Neural cell (in vitro differentiated cells): Measurements from ENCODE around the gene RMI2. TPM values are rescaled to one million over a fixed set of nuclear protein-coding genes. Genes with fewer than 3 reads are reported as not detected.

Experiments used
- H2AFZ ChIP-seq: fragments of 200-600, 300-800 bp; sonication (generic), shearing (Covaris generic); 2 replicates; pipeline ENCODE4 v1.6.0; 2014; ENCODE audit warnings: low read depth, mild to moderate bottlenecking, antibody characterized with exemption, low read length, moderate library complexity
- H3F3A ChIP-seq: fragments of 200-600 bp; shearing (Covaris generic); 2 replicates; pipeline ENCODE4 v1.6.1; 2016; ENCODE audit warnings: mild to moderate bottlenecking, moderate library complexity, mixed read lengths, antibody characterized with exemption, low read length; ENCODE audit not compliant: insufficient read depth, poor library complexity, severe bottlenecking
- H3K27ac ChIP-seq: fragments of 200-600, 300-800 bp; sonication (generic), shearing (Covaris generic); 2 replicates; pipeline ENCODE4 v1.5.1; 2014; ENCODE audit warnings: mild to moderate bottlenecking, low read length, moderate library complexity
- H3K27me3 ChIP-seq: fragments of 300-800, 200-600 bp; sonication (generic), shearing (Covaris generic); 2 replicates; pipeline ENCODE4 v1.6.0; 2014; ENCODE audit warnings: mild to moderate bottlenecking, low read depth, low read length, moderate library complexity; ENCODE audit not compliant: insufficient read depth
- H3K36me3 ChIP-seq: fragments of 300-800, 200-600 bp; sonication (generic), shearing (Covaris generic); 2 replicates; pipeline ENCODE4 v1.5.1; 2014; ENCODE audit warnings: mild to moderate bottlenecking, antibody characterized with exemption, low read length, moderate library complexity; ENCODE audit not compliant: insufficient read depth
- H3K4me2 ChIP-seq: fragments of 300-800, 200-600 bp; sonication (generic), shearing (Covaris generic); 2 replicates; pipeline ENCODE4 v1.6.0; 2014; ENCODE audit warnings: mild to moderate bottlenecking, low read length
- H3K4me3 ChIP-seq: fragments of 300-800, 200-600 bp; sonication (generic), shearing (Covaris generic); 2 replicates; pipeline ENCODE4 v1.5.1; 2014; ENCODE audit warnings: mild to moderate bottlenecking, low read length, moderate library complexity
- H3K79me2 ChIP-seq: fragments of 200-600 bp; shearing (Covaris generic); replicated peaks from 2 replicates; pipeline ENCODE4 v1.6.0; 2014; ENCODE audit warnings: mild to moderate bottlenecking, low read length, moderate library complexity; ENCODE audit not compliant: insufficient read depth
- H3K9ac ChIP-seq: fragments of 300-800, 200-600 bp; sonication (generic), shearing (Covaris generic); 2 replicates; pipeline ENCODE4 v1.6.1; 2016; ENCODE audit warnings: mild to moderate bottlenecking, low read length, mixed read lengths
- H3K9me2 ChIP-seq: fragments of 200-600 bp; shearing (Covaris generic); 2 replicates; pipeline ENCODE4 v1.6.1; 2016; ENCODE audit warnings: mild to moderate bottlenecking, low read length, mixed read lengths; ENCODE audit not compliant: insufficient read depth
- H3K9me3 ChIP-seq: fragments of 200-600, 300-800 bp; sonication (generic), shearing (Covaris generic); 2 replicates; pipeline ENCODE4 v1.6.1; 2016; ENCODE audit warnings: mild to moderate bottlenecking, mixed run types, low read length, moderate library complexity, mixed read lengths
- H4K20me1 ChIP-seq: fragments of 200-600 bp; shearing (Covaris generic); 2 replicates; pipeline ENCODE4 v1.6.1; 2016; ENCODE audit warnings: mild to moderate bottlenecking, mixed run types; ENCODE audit not compliant: insufficient read depth
- EP300 ChIP-seq: fragments of 450-650 bp; conservative IDR thresholded peaks from 2 replicates; pipeline ENCODE4 v1.6.1; 2014; ENCODE audit warnings: antibody characterized with exemption, mild to moderate bottlenecking, moderate library complexity; ENCODE audit not compliant: poor library complexity, severe bottlenecking
- EZH2 ChIP-seq: fragments of 200-600, 300-800 bp; shearing (Covaris generic), sonication (generic); IDR thresholded peaks from 2 replicates; pipeline ENCODE4 v1.6.1; 2014; ENCODE audit warnings: antibody characterized with exemption, low read length, borderline replicate concordance, mild to moderate bottlenecking; ENCODE audit not compliant: insufficient read depth, poor library complexity, severe bottlenecking
- MXI1 ChIP-seq: fragments of 450-650 bp; conservative IDR thresholded peaks from 2 replicates; pipeline ENCODE4 v1.6.1; 2014; ENCODE audit warnings: antibody characterized with exemption, mild to moderate bottlenecking; ENCODE audit not compliant: poor library complexity, severe bottlenecking
- POLR2AphosphoS5 ChIP-seq: IDR thresholded peaks from 2 replicates; pipeline ENCODE4 v1.6.1; 2012
- RAD21 ChIP-seq: fragments of 450-650 bp; conservative IDR thresholded peaks from 2 replicates; pipeline ENCODE4 v1.6.1; 2014; ENCODE audit warnings: antibody characterized with exemption, mild to moderate bottlenecking, moderate library complexity
- SMC3 ChIP-seq: fragments of 450-650 bp; conservative IDR thresholded peaks from 2 replicates; pipeline ENCODE4 v1.6.1; 2014; ENCODE audit warnings: antibody characterized with exemption, mild to moderate bottlenecking, moderate library complexity; ENCODE audit not compliant: poor library complexity
- TAF1 ChIP-seq: IDR thresholded peaks from 2 replicates; pipeline ENCODE4 v1.6.1; 2012; ENCODE audit warnings: low read depth
- polyA plus RNA-seq: library from polyadenylated mRNA; depleted of rRNA; stranded (reverse); fragments of >200 nt; gene quantifications from 2 replicates; pipeline ENCODE4 v1.2.3, GENCODE V29; 2014
- TF ChIP-seq, protein P1 (sequence below): IDR thresholded peaks from 2 replicates; pipeline ENCODE4 v1.6.1; 2012; ENCODE audit warnings: borderline replicate concordance
- TF ChIP-seq, protein P2 (sequence below): fragments of 450-650 bp; IDR thresholded peaks from 2 replicates; pipeline ENCODE4 v1.5.1; 2014; ENCODE audit warnings: antibody characterized with exemption, mild to moderate bottlenecking, moderate library complexity; ENCODE audit not compliant: poor library complexity, severe bottlenecking

Gene RMI2
- polyA plus RNA-seq, 1 donor from 2014 or later = 0.48 TPM

DNA sequence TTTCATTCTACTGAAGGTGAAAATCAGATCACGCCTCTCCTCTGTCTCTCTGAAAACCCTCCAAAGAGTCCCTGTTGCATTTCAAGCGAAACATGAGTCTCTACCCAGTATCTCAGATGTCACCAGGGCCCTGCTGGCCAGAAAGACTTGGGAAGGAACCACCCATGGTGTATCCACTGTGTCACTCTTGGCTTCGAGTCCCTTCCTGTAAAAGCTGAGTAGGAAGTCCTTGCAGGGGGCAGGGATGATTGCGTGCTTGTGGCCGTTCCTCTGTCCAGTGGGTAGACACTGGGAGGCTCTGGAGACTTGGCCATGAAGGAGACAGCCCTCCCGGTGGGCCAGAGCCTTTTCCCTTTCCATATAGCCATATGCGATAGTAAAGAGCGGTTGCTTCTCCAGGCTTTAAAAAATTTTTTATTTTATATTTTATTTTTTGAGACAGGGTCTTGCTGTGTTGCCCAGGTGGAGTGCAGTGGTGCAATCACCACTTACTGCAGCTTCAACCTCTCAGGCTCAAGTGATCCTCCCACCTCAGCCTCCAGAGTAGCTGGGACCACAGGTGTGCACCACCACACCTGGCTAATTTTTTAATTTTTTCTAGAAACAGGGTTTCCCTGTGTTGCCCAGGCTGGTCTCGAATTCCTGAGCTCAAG is 19.0 kb upstream of the RMI2 start:
- H3K4me2 ChIP-seq = no peak overlapping the region
- TF ChIP-seq, protein P1, sequence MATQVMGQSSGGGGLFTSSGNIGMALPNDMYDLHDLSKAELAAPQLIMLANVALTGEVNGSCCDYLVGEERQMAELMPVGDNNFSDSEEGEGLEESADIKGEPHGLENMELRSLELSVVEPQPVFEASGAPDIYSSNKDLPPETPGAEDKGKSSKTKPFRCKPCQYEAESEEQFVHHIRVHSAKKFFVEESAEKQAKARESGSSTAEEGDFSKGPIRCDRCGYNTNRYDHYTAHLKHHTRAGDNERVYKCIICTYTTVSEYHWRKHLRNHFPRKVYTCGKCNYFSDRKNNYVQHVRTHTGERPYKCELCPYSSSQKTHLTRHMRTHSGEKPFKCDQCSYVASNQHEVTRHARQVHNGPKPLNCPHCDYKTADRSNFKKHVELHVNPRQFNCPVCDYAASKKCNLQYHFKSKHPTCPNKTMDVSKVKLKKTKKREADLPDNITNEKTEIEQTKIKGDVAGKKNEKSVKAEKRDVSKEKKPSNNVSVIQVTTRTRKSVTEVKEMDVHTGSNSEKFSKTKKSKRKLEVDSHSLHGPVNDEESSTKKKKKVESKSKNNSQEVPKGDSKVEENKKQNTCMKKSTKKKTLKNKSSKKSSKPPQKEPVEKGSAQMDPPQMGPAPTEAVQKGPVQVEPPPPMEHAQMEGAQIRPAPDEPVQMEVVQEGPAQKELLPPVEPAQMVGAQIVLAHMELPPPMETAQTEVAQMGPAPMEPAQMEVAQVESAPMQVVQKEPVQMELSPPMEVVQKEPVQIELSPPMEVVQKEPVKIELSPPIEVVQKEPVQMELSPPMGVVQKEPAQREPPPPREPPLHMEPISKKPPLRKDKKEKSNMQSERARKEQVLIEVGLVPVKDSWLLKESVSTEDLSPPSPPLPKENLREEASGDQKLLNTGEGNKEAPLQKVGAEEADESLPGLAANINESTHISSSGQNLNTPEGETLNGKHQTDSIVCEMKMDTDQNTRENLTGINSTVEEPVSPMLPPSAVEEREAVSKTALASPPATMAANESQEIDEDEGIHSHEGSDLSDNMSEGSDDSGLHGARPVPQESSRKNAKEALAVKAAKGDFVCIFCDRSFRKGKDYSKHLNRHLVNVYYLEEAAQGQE = no peak
- TF ChIP-seq SMC3 (no peak), MXI1 (no peak), RAD21 (no peak), POLR2AphosphoS5 (no peak), TAF1 (no peak), EZH2 (no peak), EP300 (no peak)
- TF ChIP-seq, protein P2, sequence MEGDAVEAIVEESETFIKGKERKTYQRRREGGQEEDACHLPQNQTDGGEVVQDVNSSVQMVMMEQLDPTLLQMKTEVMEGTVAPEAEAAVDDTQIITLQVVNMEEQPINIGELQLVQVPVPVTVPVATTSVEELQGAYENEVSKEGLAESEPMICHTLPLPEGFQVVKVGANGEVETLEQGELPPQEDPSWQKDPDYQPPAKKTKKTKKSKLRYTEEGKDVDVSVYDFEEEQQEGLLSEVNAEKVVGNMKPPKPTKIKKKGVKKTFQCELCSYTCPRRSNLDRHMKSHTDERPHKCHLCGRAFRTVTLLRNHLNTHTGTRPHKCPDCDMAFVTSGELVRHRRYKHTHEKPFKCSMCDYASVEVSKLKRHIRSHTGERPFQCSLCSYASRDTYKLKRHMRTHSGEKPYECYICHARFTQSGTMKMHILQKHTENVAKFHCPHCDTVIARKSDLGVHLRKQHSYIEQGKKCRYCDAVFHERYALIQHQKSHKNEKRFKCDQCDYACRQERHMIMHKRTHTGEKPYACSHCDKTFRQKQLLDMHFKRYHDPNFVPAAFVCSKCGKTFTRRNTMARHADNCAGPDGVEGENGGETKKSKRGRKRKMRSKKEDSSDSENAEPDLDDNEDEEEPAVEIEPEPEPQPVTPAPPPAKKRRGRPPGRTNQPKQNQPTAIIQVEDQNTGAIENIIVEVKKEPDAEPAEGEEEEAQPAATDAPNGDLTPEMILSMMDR = no peak
- H3F3A ChIP-seq = no peaks in the 10 kb centered on the region
- no peak overlapping the region for H2AFZ ChIP-seq
- no peaks in the 10 kb centered on the region for H4K20me1 ChIP-seq
- no peaks in the 10 kb centered on the region for H3K9me2 ChIP-seq
- no peak overlapping the region for H3K27ac ChIP-seq
- no peak overlapping the region for H3K4me3 ChIP-seq
- H3K27me3 ChIP-seq = no peaks in the 10 kb centered on the region
- H3K79me2 ChIP-seq = no peaks in the 10 kb centered on the region
- H3K9me3 ChIP-seq = no peaks in the 10 kb centered on the region
- H3K36me3 ChIP-seq = no peaks in the 10 kb centered on the region
- H3K9ac ChIP-seq = no peak overlapping the region

DNA sequence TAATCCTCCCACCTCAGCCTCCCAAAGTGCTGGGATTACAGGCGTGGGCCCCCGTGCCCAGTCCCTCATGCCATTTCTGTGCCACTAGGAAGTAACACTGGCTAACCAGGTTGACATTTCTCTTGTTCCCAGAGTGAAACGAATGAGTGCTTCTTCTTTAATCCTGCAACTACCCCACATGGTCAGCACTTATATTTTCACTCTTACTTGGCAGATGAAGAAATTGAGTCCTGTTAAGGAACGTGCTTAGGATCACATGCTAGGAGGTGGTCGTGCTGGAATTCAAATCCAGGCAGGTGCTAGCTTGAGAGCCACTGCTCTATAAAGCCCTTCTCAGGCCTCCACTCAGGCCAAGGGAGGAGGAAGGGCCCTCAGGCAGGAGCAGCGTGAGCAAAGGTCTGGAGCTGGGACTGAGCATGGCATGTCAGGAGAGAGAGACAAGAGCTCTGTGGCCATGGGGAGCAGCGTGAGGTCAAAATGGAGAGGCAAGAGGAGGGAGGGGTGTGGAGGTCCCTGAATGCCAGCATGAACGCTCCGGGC is 18.5 kb upstream of the RMI2 start:
- H4K20me1 ChIP-seq = no peaks in the 10 kb centered on the region
- H3K4me3 ChIP-seq = no peak overlapping the region
- TF ChIP-seq, protein P2 = no peak
- no peak for TF ChIP-seq SMC3
- no peak for TF ChIP-seq POLR2AphosphoS5
- TF ChIP-seq, protein P1 = no peak
- no peak overlapping the region for H3K4me2 ChIP-seq
- no peaks in the 10 kb centered on the region for H3K79me2 ChIP-seq
- no peak overlapping the region for H3K9ac ChIP-seq
- H3K9me2 ChIP-seq = no peaks in the 10 kb centered on the region
- no peaks in the 10 kb centered on the region for H3K27me3 ChIP-seq
- no peak overlapping the region for H2AFZ ChIP-seq
- no peaks in the 10 kb centered on the region for H3F3A ChIP-seq
- no peaks in the 10 kb centered on the region for H3K9me3 ChIP-seq
- H3K36me3 ChIP-seq = no peaks in the 10 kb centered on the region
- H3K27ac ChIP-seq = no peak overlapping the region
